K562 (cell line): Measurements from ENCODE around the gene TSC22D2.

Source experiments
- EGR1 ChIP-seq: fragments of 450-650 bp; conservative IDR thresholded peaks from 2 replicates; pipeline ENCODE4 v1.6.1; 2017; ENCODE audit warnings: mild to moderate bottlenecking
- MLX ChIP-seq, 2 experiments: fragments of 450-650 bp in 1 of 2; sonication (generic) in 1 of 2; formaldehyde crosslinking; conservative IDR thresholded peaks; 2 replicates each; pipeline versions ENCODE4 v1.4.0 to v1.8.1; 2020 to 2022; ENCODE audit warnings: mild to moderate bottlenecking in 1 of 2, missing genetic modification reagents in 1 of 2
- POLR2AphosphoS5 ChIP-seq: IDR thresholded peaks from 2 replicates; pipeline ENCODE4 v1.6.1; 2011; ENCODE audit warnings: mild to moderate bottlenecking, low read depth, low read length, moderate library complexity; ENCODE audit not compliant: control insufficient read depth, insufficient read depth
- RCOR1 ChIP-seq, 2 experiments: IDR thresholded peaks; 2 replicates each; pipeline ENCODE4 v1.6.1; 2012; ENCODE audit warnings: low read depth in 2 of 2, low read length in 2 of 2, borderline replicate concordance in 1 of 2, improper control_type of control experiment in 1 of 2
- TF ChIP-seq, protein P1 (sequence below): fragments of 250-450 bp; sonication (Bioruptor Pico); IDR thresholded peaks from 2 replicates; pipeline ENCODE4 v1.4.0; 2020; ENCODE audit warnings: mild to moderate bottlenecking, moderate library complexity

DNA sequence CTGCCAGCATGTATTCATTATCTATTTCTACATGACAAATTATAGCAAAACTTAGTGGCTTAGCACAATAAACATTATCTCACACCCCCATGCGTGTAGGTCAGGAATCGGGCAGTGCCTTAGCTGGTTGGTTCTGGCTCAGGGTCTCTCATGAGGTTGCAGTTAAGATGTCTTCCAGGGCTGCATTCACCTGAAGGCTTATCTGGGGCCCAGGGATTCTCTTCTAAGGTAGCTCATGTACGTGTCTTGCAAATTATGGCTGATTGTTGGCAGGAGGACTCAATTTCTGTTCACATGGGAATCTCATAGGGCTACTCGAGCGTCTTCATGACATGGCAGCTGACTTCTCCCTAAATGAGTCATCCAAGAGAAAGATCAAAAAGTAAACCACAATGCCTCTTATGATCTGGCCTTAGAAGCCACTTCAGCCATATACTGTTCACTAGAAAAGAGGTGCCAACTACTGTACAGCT is 42.9 kb upstream of the TSC22D2 start:
- TF ChIP-seq, protein P1, sequence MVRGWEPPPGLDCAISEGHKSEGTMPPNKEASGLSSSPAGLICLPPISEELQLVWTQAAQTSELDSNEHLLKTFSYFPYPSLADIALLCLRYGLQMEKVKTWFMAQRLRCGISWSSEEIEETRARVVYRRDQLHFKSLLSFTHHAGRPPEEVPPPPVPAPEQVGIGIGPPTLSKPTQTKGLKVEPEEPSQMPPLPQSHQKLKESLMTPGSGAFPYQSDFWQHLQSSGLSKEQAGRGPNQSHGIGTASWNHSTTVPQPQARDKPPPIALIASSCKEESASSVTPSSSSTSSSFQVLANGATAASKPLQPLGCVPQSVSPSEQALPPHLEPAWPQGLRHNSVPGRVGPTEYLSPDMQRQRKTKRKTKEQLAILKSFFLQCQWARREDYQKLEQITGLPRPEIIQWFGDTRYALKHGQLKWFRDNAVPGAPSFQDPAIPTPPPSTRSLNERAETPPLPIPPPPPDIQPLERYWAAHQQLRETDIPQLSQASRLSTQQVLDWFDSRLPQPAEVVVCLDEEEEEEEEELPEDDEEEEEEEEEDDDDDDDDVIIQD: no peak
- TF ChIP-seq EGR1 (no peak), RCOR1 (IDR thresholded peaks at IDR 0.05; ENCODE audit: borderline replicate concordance in 1 of 2, low read depth in 2 of 2, low read length in 2 of 2) (peak in 1 of 2 experiments; percentile 4; a peak in 1 of 4 replicates), MLX (CRISPR knock-in tag; conservative IDR thresholded peaks at IDR 0.05) (no peak), POLR2AphosphoS5 (no peak)
